Stimulated activated CD4-positive, alpha-beta T cell treated with anti-CD3 and anti-CD28 coated beads, Interleukin-15, amount 100 ng/mL, for 1 hour (primary cell): Measurements from ENCODE around the gene THADA.
"Not testable (repeated sequence)": the region's sequence is repeated elsewhere in the genome, so short reads cannot be mapped to it uniquely, and the experiment has no call there.

Source experiments
- DNase-seq, 2 donors: peaks; one replicate each; pipeline ENCODE4 v3.0.0-alpha.2; 2020; ENCODE audit warnings: low read depth in 1 of 2, low spot score in 1 of 2

THADA gene

GRCh38 chr2:43417300-43417699 is 178.5 kb downstream of the THADA start:
- DNase-seq: no peak

DNA sequence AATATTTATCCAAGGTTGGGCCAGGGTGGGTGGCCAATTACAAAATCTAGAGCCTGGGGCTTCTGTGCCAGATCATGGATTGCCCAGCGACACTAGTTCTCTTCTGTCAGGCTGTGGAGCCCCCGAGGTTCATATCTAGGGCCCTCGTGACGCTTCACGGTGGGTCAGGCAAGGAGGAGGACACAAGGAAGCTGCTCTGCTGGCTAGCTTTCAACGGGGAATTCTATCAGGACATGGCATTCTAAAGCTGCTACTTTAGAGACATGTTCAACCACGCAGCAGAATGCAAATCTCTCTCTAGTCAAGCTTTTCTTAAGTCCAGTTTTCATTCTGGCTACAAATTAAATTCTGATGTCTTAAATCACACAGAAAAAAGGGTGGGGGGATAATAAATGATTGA is 180.2 kb downstream of the THADA start:
- DNase-seq: no peak

GRCh38 chr2:43414586-43415135 is 181.2 kb downstream of the THADA start:
- no peak for DNase-seq

DNA sequence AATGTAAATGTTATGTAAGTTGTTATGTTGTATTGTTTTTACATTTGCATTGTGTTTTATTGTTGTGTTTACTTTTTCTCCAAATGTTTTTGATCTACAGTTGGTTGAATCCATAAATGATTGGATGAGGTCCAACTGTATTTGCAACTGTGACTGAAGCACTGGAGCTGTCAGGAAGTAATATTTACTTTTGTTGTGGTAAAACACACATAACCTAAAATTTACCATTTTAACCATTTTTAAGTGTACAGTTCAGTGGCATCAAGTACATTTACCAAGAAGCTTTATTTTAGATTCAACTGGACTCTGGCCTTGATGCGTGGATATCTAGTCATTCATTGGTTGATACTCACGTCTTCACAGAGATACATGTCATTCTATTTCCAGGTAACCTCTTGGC is 181.8 kb downstream of the THADA start:
- no peak for DNase-seq

GRCh38 chr2:43412114-43412753 is 183.6 kb downstream of the THADA start:
- DNase-seq: no peak

DNA sequence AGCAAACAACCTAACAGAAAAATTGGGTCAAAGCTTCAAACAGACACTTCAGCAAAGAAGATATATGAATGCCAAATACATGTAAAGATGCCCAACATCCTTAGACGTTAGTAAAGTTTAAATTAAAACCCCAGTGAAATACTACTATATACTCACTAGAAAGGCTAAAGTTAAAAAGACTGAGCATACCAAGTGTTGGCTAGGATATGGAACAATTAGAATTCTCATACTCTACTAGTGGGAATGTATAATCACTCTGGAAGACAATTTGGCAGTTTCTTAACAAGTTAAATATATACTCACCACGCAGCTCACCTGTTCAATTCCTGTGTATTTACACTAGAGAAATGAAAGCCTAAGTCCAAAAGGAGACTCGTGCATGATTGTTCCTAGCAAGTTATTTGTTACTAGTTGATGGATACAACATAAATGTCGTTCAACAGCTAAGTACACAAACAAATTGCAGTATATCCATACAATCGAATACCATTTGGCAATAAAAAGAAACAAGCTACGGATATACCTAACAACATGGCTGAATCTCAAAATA is 185.7 kb downstream of the THADA start:
- no peak for DNase-seq

- no peak for DNase-seq
Observed at GRCh38 chr2:43408407-43409160, 187.3 kb downstream of the THADA start.

DNA sequence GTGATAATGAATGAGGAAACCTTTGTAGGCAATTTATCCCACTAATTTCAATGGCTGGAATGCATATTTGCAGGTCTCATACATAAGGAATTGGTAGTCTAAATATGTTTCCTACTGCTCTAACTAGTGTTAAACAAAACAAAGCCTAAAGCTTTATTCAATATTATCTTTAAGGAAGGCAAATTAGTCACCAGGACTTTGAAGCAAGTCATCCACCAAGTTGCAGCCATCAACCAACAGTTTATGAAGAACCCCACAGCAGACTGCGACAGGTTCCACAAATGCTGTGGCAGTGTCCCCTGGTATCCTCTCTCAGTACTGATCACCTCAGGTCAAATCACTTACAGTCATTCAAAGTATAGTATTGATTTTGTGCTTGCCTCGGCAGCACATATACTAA is 187.9 kb downstream of the THADA start:
- DNase-seq: no peak

DNA sequence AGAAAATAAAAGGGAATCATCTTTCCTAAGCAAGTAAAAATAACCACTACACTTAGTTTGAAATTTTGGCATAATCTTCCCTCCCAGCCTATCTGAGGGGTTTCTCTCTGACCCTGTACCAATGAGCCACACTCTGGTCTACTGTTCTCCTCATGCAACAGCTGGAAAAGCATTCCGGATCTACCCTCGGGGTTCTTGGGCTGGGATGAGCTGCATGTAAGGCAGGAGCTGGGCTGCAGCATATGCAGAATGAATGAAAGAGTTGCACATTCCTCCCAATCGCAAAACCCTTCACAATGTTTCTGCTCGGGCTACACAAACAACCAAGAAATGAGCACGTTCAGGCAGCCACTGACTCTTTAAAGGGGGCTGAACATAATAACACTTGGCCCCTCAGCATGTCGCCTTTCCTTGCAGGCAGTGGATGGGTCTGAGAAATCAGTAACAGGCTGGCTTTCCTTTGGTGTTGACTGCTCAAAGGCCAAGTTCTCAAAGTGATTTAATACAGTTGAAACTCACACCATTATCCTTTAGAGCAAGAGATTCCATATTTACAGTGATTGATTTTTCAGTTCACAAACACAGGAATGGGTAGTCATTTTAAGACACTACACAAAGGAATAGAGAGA is 189.1 kb downstream of the THADA start:
- no peak for DNase-seq

DNA sequence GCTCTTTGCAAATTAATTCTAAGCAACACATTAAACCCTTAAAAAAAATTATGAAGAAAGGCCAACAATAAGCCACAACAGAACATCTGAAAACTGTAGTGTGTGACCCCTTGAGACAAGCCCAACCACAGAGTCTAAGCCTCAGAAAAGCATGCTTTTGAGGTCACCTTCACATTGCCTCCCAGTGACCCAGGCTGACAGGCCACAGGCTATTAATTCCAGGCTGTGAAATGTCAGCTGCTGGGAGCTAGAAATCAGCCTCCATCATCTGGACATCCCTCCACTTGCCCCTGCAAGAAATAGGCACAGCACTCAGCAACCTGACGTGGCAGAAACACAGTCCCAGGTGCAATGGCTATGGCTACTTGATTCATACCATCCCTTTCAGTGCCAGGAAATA is 190.0 kb downstream of the THADA start:
- DNase-seq: no peak

DNA sequence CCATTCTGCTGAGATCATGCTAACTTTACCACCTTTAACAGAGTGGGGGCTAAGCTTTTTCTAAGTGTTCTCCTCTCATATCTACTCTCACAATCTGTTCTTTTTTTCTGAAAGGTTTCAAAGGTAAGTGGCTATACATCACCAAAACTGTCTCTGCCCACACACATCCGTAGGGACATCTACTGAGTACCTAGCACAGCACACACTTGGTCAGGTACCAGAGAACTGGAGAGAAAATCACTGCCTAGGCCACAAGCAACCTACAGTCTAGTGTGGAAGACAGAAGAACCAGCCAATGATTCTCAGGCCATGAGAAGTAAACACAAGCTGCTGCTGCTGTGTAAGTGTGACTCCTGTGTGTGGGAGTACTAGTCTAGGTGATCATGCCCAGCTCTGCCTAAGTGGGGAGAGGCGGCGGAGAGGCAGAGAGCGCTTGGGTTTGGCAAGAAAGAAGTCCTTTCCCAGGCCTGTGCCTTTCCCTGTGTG is 193.3 kb downstream of the THADA start:
- DNase-seq: no peak

- DNase-seq: no peak
Observed at GRCh38 chr2:43402002-43402401, 193.8 kb downstream of the THADA start.

DNA sequence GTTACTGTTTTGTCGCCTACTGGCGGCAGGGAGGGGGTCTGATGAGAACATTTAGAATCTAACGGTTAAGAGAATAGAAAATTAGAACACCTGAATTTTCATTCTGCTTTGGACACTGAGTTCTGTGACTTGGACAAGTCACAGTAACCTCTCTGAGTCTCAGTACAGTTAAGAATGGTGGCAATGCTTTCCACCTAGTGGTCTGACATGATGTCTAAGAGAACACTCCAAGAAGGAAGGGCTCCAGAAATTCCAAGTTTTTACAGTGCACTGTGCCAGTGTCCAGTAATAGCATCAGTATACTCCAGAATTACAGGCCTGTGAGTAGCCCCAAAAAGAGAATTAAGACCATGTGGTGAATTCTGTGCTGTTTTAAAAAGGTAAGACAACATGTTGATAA is 195.3 kb downstream of the THADA start:
- no peak for DNase-seq

- no peak for DNase-seq
Observed at GRCh38 chr2:43399515-43400264, 196.1 kb downstream of the THADA start.

DNA sequence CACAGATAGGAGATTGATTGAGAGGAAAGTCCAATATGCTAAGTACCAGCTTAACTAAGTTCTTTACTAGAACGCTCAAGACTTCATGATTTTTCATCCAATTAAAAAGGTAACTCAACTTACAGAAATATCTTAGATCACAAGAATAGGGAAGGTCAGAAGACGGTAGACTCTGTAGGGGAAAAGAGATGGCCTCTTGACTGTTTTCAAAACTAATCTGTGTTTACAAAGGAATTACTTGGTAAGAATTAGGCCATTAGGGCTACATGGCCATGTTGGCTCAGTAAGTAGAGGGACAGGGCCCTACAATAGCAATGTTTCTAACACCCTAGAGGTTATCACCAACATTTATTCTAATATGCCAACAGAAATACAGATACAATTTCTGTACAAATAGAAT is 196.7 kb downstream of the THADA start:
- DNase-seq: no peak

DNA sequence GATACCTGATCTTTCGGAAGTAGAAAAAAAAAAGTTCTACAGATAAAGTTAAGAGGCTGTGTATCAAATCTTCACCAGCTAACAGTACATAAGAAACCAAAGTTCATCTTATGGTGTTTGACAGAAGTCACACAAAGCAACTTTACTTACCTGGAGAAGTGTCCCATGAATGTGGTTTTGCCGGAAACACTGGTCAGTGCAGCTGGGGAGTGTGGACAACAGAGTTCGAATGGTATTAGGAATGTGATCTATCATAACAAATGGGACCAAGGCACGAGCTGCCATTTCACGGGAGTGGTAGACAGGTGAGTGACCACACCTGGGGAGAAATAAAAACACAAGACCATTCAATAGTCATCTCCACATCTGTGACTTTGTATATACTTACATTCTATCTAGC is 198.0 kb downstream of the THADA start:
- DNase-seq: no peak

- DNase-seq: no peak
Observed at GRCh38 chr2:43397411-43397810, 198.4 kb downstream of the THADA start.

DNA sequence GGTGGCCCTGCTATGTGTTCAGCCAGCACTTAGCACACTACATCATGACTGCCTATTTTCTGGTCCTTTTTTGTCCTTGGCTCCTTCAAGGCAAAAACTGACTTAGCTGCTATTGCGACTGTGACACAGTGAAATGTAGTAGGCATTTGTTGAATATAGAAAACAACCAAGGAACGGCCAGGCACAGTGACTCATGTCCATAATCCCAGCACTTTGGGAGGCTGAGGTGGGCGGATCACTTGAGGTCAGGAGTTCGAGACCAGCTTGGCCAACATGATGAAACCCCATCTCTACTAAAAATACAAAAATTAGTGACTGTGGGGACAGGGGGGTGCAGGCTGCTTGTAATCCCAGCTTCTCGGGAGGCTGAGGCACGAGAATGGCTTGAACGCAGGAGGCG is 199.5 kb downstream of the THADA start:
- DNase-seq: not testable (repeated sequence)

GRCh38 chr2:43393918-43394317 is 201.9 kb downstream of the THADA start:
- DNase-seq: no peak

DNA sequence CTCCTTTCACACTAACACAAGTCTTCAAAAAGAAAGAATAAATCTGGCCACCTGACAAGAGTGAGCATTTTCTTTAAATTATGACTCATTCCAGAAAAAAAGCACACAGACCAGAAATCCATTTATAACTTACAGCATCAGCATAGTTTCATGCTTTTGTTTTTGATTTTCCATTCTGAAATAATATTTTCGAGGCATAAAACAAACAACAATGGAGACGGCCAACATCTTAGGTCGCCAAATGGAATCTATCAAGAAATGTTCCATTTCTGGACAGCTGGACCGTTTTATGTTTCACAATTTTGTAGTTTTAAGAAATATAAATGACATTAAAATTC is 204.0 kb downstream of the THADA start:
- no peak for DNase-seq

- DNase-seq: no peak
Observed at GRCh38 chr2:43391201-43391877, 204.5 kb downstream of the THADA start.
